Ishikawa (cell line): ENCODE measurements around the gene SLC26A6.

Experiments
- CEBPB ChIP-seq: IDR thresholded peaks from 2 replicates; pipeline ENCODE4 v1.6.1; 2012
- CREB1 ChIP-seq: IDR thresholded peaks from 2 replicates; pipeline ENCODE4 v1.6.1; 2012; ENCODE audit warnings: low read depth
- EGR1 ChIP-seq: IDR thresholded peaks from 2 replicates; pipeline ENCODE4 v1.6.1; 2012
- EP300 ChIP-seq: IDR thresholded peaks from 2 replicates; pipeline ENCODE4 v1.6.1; 2012; ENCODE audit warnings: borderline replicate concordance
- FOXM1 ChIP-seq: IDR thresholded peaks from 2 replicates; pipeline ENCODE4 v1.6.1; 2012; ENCODE audit warnings: low read depth, borderline replicate concordance
- MAX ChIP-seq: IDR thresholded peaks from 2 replicates; pipeline ENCODE4 v1.6.1; 2012
- NFIC ChIP-seq: IDR thresholded peaks from 2 replicates; pipeline ENCODE4 v1.6.1; 2012
- RAD21 ChIP-seq: IDR thresholded peaks from 2 replicates; pipeline ENCODE4 v1.6.1; 2012; ENCODE audit warnings: low read depth
- REST ChIP-seq: IDR thresholded peaks from 2 replicates; pipeline ENCODE4 v1.6.1; 2012; ENCODE audit warnings: low read depth, mild to moderate bottlenecking
- TAF1 ChIP-seq: IDR thresholded peaks from 2 replicates; pipeline ENCODE4 v1.6.1; 2012; ENCODE audit warnings: low read depth, mild to moderate bottlenecking
- TCF12 ChIP-seq: IDR thresholded peaks from 2 replicates; pipeline ENCODE4 v1.6.1; 2012; ENCODE audit warnings: low read depth
- TEAD4 ChIP-seq: IDR thresholded peaks from 2 replicates; pipeline ENCODE4 v1.6.1; 2012
- YY1 ChIP-seq: IDR thresholded peaks from 2 replicates; pipeline ENCODE4 v1.6.1; 2012; ENCODE audit warnings: low read depth
- TF ChIP-seq, protein P1 (sequence below): IDR thresholded peaks from 2 replicates; pipeline ENCODE4 v1.6.1; 2012

- TF ChIP-seq CEBPB, result no peak
- TF ChIP-seq MAX, result no peak
- no peak for TF ChIP-seq EP300
- no peak for TF ChIP-seq REST
- TF ChIP-seq RAD21, result no peak
- TF ChIP-seq YY1, result no peak
- no peak for TF ChIP-seq NFIC
- TF ChIP-seq TCF12, result no peak
- TF ChIP-seq TAF1, result no peak
- no peak for TF ChIP-seq TEAD4
- TF ChIP-seq CREB1, result no peak
- no peak for TF ChIP-seq EGR1
- no peak for TF ChIP-seq FOXM1
- TF ChIP-seq, protein P1, sequence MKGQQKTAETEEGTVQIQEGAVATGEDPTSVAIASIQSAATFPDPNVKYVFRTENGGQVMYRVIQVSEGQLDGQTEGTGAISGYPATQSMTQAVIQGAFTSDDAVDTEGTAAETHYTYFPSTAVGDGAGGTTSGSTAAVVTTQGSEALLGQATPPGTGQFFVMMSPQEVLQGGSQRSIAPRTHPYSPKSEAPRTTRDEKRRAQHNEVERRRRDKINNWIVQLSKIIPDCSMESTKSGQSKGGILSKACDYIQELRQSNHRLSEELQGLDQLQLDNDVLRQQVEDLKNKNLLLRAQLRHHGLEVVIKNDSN, result no peak
Measured at GRCh38 chr3:48678566-48679380, 43.5 kb upstream of the SLC26A6 start.
